ENCODE measurements around the gene RPN1.

RPN1 gene

DNA sequence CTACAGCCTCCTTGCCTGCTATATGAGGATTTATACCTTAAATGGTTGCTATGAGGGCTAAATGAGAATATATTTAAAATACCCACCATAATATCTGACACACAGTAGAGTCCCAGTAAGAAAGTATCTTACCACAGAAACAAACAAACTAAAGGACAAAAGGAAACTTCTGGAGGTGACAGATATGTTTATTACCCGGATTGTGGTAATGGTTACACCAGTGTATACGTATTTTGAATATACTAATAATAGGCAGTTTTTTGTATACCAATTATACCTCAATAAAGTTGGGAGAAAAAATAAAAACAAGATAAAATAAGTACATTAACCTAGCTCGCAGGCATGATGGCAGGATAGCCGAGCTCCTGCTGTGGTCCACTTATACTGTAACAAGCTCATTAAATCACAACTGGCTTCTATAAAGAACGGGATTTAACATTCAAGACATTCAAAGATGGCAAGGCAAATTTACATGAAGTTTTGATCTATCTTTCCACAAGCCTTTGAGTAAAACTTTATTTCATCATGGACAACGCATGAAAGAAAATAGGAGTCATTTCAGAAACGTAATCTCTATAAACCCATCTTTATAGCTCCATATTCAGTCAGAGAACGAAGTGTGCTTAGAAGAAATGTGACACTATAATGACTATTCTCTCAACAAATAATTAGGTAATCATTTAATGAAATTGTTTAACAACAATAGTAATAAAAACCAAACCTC is 1.5 kb downstream of the RPN1 start:
- DNase-seq, result no peak

DNA sequence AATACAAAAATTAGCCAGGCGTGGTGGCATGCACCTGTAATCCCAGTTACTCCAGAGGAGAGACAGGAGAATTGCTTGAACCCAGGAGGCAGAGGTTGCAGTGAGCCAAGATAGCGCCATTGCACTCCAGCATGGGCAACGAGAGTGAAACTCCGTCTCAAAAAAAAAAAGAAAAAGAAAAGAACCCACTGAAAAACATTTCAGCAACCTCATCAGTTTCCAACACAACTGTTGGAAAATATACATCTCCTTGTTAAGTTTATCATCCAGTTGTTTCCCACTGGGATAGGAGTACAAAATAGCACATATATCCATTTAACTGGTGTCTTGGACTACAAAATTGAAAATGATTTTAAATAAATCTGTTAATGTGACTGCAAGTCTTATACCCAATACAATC is 2.2 kb downstream of the RPN1 start:
- DNase-seq, result no peak

GRCh38 chr3:128647307-128647706 is 3.3 kb downstream of the RPN1 start:
- no peak for DNase-seq

GRCh38 chr3:128634075-128634611 is 16.5 kb downstream of the RPN1 start:
- DNase-seq, result no peak

- DNase-seq, result no peak
Observed at GRCh38 chr3:128632301-128632700, 18.3 kb downstream of the RPN1 start.

GRCh38 chr3:128629936-128630335 is 20.7 kb downstream of the RPN1 start:
- no peak for DNase-seq

DNA sequence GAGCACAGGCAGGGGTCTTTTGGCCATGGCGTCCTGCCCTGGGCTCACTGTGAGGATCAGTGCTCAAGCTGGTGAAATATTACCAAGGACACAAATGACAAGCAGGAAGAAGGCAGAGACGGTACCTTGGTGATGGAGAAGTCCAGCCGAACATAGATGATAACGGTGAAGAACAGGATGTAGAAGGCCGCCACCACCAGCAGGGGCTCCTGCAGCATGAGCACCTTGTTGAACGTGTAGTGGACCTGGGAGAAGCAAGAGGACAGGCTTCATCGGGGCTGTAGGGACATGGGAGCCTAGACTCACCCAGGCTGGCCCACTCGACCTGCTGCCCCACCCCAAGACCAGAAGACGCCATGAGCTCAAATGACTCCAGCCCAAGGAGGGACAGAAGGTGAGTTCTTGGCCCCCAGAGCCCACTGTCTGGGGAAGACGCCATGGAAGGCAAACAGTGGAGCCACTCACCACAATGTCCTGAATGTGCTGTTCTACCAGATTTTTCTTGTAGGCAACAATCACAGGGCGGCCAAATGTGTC is 25.1 kb downstream of the RPN1 start:
- no peak for DNase-seq

- DNase-seq, result no peak
Observed at GRCh38 chr3:128624526-128625138, 26.0 kb downstream of the RPN1 start.

DNA sequence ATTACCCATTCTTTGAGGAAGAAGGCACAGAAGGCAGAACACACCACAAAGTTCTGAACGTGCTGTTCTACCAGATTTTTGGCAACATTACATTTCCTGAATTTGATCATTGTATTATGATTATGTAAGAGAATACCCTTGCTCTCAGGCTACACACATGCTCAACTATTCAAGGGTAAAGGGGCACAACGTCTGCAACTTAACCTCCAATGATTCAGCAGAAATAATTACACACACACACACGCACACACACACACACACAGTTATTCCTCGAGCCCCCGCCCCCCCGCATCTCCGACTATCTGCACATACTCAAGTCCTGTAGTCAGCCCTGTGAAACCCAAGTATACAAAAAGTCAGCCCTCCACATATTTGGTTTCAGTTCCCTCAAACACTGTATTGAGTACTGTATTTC is 26.8 kb downstream of the RPN1 start:
- DNase-seq, result peak; percentile 18

GRCh38 chr3:128621931-128622330 is 28.7 kb downstream of the RPN1 start:
- no peak for DNase-seq

DNA sequence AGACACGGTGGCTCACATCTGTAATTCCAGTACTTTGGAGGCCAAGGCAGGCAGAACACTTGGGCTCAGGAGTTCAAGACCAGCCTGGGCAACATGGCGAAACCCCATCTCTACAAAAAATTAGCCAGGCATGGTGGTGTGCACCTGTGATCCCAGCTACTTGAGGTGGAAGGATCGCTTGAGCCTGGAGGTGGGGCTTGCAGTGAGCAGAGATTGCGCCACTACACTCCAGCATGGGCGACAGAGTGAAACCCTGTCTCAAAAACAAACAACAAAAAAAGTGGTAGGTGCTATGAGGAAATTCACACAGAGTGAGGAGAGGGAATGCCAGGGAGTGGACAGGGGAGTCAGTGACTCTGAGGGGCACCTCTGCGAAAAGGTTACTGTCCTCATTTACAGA is 29.4 kb downstream of the RPN1 start:
- no peak for DNase-seq

- DNase-seq, result no peak
Observed at GRCh38 chr3:128620268-128620691, 30.3 kb downstream of the RPN1 start.

- peak; percentile 73 for DNase-seq
Observed at GRCh38 chr3:128619146-128619890, 31.3 kb downstream of the RPN1 start.

DNA sequence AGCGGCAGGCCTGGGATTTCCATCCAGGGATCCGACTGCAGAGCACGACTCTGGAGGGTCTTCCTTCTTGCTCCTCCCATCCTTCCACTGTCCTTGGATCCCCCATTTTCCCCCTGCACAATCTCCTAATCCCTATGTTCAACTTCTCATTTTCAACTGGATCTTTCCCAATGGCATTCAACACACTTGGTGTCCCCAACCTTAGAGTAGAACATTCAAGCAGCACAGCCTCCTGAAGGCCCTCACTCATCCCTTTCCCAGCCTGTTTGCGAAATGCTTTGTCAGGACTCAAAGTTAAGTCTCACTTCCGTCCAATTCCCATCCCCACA is 32.3 kb downstream of the RPN1 start:
- DNase-seq, result no peak

DNA sequence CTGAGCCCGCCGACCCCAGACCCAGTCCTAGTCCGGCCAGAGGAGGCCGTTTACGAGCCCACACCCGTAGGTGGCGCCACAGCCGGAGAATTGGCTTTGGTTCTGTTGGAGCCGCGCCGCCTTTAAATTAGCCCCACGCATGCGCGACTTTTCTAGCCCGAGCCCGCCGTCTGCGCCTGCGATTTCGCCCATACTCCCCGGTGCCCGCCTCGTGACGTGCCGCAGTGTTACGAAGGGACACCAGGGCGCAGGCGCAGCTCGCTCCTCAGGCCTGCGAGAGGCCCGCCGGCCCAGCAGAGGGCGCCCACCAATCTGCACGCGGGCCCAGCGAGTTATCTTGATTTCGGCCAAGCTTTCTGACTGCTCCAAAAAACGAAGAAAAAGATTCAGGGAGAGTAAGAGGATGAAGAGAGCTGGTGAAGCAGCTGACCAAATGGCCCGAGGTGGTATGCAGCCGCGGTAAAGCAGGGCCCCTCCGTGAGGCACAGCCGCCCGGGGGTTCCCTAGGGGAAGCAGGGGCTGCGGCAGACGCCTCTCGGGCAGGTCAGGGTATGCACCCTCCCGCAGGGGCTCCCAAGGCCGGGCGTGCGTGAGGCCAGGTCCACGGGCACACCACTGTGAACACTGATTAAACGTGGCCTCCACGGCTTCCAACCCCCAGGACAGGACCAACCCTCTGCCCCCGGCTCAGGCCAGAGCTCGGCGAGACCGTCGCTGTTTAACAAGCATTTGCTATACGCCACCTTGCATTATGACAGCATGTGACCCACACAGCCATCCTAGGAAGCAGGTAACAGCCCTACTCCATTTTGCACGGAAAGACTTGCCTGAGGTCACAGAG is 32.8 kb downstream of the RPN1 start:
- peak; percentile 95 for DNase-seq

DNA sequence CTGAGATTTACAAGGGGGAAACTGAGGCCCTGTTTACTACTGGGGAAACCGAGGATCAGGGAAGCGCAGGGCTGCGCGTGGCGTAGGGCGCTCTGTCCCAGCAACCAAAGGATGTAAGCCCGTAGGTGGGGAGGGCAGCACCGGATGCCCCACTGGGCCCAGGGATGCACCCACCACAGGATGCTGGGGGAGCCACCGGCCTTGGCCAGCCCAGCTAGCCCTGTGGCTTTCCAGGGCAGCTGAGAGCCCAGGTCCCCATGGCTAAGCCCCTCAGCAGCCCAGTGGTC is 33.4 kb downstream of the RPN1 start:
- no peak for DNase-seq

DNA sequence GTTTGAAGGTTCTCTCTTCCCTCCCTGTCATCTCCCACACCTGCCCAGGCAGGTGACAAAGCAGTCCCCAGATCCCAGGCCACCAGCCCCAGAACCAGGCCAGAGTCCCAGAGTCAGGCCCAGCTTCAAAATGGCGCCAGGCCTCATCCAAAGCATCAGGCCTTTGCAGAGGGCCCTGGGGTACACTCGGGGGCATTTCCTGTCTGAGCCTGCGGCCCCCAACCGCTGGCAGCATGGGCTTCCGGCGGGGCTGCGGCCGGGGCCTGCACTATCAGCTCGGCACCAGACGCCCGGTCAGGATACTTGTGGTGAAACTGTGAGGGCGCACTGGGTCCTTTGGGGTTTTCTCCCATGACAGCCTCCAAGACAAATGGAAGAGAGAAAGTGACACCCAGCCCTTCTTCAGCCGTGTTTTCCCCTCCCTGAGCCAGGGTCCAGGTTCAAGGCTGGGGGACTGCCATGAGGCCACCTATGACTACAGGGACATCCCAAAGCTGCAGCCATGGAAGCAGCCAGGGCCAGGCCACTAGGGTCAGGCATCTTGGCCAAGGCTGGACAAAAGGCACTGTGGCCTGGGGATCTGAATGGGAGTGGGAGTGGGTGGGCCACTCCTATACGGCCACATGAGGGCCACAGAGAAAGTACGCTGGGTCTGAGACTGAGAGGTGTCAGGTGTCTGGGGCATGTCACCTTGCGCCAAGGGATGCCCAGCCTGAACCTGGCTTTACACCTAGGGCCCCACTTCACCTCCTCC is 33.9 kb downstream of the RPN1 start:
- DNase-seq, result no peak

- no peak for DNase-seq
Observed at GRCh38 chr3:128614076-128614475, 36.5 kb downstream of the RPN1 start.

- no peak for DNase-seq
Observed at GRCh38 chr3:128613083-128613829, 37.4 kb downstream of the RPN1 start.

DNA sequence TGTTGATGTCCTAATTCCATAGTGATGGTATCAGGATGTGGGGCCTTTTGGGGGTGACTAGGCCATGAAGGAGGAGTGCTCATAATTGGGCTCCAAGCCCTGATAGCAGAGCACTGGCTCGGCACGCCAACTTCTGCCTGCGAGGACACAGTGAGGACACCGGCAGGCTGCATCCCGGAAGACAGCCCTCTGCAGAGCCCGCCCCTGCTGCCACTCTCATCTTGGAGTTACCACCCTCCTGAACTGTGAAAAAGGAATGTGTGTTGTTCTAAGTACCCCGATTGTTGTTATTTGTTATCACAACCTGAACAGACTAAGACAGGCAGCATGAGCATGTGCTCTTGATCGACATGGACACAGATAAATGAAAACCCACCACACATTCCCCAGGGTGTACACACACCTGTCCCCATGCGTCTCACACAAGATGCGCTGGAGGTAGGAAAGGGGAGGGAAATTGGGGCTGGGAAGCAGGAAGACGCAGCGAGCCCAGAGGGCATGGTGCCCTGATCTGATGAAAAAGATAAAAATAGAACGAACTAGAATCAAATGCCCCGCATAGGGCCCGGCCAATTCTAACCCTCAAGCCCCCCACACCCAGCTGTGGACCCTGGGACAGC is 40.1 kb downstream of the RPN1 start:
- no peak for DNase-seq

- no peak for DNase-seq
Observed at GRCh38 chr3:128609294-128609693, 41.3 kb downstream of the RPN1 start.
